ENCODE results near the gene SLC45A2. TPM values are rescaled to one million over a fixed set of nuclear protein-coding genes. Genes with fewer than 3 reads are reported as not detected.

SLC45A2 gene
- total and polyA plus RNA-seq, 9 of the 15 experiments (the other 6 are each of a cell fraction or from before 2014, with no cell fraction given) = 0.03 to 0.29 (median 0.14) TPM; not detected in 4

DNA sequence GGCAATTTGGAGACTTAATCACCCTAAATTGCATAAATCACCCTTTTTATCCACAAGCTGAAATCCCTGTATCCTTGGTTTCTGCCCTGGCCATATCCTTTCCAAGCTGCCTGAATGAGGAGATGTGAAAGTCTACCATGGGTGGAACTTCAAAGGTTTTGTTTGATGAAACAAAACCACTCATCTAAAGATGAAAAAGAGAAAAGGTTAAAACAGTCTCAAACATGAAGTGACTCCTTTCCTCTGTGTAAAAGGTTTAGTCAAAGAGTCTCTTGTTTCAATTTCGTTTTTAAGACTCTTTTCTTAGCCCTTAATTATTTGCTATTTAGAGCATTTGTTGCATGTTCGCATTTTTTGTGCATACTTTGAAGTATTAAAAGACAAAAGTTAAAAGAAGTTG lies 11.2 kb downstream of the SLC45A2 start (continued):
- TF ChIP-seq, protein P1, sequence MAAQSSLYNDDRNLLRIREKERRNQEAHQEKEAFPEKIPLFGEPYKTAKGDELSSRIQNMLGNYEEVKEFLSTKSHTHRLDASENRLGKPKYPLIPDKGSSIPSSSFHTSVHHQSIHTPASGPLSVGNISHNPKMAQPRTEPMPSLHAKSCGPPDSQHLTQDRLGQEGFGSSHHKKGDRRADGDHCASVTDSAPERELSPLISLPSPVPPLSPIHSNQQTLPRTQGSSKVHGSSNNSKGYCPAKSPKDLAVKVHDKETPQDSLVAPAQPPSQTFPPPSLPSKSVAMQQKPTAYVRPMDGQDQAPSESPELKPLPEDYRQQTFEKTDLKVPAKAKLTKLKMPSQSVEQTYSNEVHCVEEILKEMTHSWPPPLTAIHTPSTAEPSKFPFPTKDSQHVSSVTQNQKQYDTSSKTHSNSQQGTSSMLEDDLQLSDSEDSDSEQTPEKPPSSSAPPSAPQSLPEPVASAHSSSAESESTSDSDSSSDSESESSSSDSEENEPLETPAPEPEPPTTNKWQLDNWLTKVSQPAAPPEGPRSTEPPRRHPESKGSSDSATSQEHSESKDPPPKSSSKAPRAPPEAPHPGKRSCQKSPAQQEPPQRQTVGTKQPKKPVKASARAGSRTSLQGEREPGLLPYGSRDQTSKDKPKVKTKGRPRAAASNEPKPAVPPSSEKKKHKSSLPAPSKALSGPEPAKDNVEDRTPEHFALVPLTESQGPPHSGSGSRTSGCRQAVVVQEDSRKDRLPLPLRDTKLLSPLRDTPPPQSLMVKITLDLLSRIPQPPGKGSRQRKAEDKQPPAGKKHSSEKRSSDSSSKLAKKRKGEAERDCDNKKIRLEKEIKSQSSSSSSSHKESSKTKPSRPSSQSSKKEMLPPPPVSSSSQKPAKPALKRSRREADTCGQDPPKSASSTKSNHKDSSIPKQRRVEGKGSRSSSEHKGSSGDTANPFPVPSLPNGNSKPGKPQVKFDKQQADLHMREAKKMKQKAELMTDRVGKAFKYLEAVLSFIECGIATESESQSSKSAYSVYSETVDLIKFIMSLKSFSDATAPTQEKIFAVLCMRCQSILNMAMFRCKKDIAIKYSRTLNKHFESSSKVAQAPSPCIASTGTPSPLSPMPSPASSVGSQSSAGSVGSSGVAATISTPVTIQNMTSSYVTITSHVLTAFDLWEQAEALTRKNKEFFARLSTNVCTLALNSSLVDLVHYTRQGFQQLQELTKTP (IDR thresholded peaks at IDR 0.05; ENCODE audit: low read depth in 1 of 2, partially characterized antibody in 2 of 2) = no peak
- TF ChIP-seq ZNF766 (CRISPR knock-in tag; conservative IDR thresholded peaks at IDR 0.05) = no peak
- no peak for TF ChIP-seq EGR1 (conservative IDR thresholded peaks at IDR 0.05)
- TF ChIP-seq, protein P2, sequence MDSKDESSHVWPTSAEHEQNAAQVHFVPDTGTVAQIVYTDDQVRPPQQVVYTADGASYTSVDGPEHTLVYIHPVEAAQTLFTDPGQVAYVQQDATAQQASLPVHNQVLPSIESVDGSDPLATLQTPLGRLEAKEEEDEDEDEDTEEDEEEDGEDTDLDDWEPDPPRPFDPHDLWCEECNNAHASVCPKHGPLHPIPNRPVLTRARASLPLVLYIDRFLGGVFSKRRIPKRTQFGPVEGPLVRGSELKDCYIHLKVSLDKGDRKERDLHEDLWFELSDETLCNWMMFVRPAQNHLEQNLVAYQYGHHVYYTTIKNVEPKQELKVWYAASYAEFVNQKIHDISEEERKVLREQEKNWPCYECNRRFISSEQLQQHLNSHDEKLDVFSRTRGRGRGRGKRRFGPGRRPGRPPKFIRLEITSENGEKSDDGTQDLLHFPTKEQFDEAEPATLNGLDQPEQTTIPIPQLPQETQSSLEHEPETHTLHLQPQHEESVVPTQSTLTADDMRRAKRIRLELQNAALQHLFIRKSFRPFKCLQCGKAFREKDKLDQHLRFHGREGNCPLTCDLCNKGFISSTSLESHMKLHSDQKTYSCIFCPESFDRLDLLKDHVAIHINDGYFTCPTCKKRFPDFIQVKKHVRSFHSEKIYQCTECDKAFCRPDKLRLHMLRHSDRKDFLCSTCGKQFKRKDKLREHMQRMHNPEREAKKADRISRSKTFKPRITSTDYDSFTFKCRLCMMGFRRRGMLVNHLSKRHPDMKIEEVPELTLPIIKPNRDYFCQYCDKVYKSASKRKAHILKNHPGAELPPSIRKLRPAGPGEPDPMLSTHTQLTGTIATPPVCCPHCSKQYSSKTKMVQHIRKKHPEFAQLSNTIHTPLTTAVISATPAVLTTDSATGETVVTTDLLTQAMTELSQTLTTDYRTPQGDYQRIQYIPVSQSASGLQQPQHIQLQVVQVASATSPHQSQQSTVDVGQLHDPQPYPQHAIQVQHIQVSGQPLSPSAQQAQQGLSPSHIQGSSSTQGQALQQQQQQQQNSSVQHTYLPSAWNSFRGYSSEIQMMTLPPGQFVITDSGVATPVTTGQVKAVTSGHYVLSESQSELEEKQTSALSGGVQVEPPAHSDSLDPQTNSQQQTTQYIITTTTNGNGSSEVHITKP (IDR thresholded peaks at IDR 0.05; ENCODE audit: partially characterized antibody) = no peak
- TF ChIP-seq ZNF311 (CRISPR knock-in tag; IDR thresholded peaks at IDR 0.05) = no peak

Measured in K562 (cell line).